ENCODE data around the gene PPP1R12A. TPM values are rescaled to one million over a fixed set of nuclear protein-coding genes. Genes with fewer than 3 reads are reported as not detected.

PPP1R12A gene
- 19.5 TPM for polyA plus RNA-seq (2012; ENCODE audit: insufficient read length, low read depth)

DNA sequence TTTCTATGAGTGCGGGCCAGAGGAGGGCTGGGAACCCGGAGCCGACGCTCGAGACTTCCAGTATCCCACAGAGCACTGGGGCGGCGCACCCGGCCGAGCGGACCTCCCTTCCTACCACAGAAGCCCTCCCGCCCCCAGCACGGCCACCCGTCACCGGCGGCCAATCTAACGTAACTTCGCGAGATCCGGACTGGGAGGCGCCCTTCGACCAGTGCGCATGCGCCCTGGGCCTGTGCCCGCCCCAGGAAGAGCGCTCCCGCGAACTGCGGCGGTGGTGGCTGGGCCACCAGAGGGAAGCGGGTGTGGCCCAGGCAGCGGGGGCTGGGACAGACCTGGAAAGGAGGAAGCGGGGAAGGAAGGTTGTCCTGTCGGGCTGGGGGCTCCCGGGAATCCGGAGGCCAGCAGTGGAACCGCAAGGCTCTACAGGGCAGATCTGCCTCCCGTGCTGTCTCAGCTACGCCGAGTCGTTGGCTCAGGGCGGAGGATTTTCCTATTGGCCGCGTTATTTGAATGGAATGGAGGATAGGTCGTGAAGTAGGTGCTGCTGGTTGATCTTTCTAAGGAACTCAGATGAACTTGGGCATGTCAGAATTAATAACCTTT, at the start of gene PPP1R12A:
Gene PPP1R12A, minus strand, starts transcription at position 77 of the 603 bp plus-strand sequence. CDS start 166 bp downstream, outside the sequence.
- TF ChIP-seq POLR2AphosphoS5 (IDR thresholded peaks at IDR 0.05; ENCODE audit: low read depth, low read length) (peak; percentile 92), SIN3A (IDR thresholded peaks at IDR 0.05; ENCODE audit: borderline replicate concordance, insufficient read depth, low read length) (peak; percentile 13; the same call in 1 of the 2 replicates), FOXP2 (optimal IDR thresholded peaks at IDR 0.05; ENCODE audit: borderline replicate concordance, extremely low read depth, extremely low read length, insufficient read depth) (peak; percentile 60), TAF1 (IDR thresholded peaks at IDR 0.05; ENCODE audit: borderline replicate concordance, insufficient read depth, low read length) (no peak; the same call in 1 of the 2 replicates)
- TF ChIP-seq, protein P1, sequence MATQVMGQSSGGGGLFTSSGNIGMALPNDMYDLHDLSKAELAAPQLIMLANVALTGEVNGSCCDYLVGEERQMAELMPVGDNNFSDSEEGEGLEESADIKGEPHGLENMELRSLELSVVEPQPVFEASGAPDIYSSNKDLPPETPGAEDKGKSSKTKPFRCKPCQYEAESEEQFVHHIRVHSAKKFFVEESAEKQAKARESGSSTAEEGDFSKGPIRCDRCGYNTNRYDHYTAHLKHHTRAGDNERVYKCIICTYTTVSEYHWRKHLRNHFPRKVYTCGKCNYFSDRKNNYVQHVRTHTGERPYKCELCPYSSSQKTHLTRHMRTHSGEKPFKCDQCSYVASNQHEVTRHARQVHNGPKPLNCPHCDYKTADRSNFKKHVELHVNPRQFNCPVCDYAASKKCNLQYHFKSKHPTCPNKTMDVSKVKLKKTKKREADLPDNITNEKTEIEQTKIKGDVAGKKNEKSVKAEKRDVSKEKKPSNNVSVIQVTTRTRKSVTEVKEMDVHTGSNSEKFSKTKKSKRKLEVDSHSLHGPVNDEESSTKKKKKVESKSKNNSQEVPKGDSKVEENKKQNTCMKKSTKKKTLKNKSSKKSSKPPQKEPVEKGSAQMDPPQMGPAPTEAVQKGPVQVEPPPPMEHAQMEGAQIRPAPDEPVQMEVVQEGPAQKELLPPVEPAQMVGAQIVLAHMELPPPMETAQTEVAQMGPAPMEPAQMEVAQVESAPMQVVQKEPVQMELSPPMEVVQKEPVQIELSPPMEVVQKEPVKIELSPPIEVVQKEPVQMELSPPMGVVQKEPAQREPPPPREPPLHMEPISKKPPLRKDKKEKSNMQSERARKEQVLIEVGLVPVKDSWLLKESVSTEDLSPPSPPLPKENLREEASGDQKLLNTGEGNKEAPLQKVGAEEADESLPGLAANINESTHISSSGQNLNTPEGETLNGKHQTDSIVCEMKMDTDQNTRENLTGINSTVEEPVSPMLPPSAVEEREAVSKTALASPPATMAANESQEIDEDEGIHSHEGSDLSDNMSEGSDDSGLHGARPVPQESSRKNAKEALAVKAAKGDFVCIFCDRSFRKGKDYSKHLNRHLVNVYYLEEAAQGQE (IDR thresholded peaks at IDR 0.05; ENCODE audit: insufficient read depth in 1 of 2, low read depth in 2 of 2, low read length in 2 of 2) = 0 out of 4 replicates have a peak, but pooled peaks of 1 of the 2 experiments have one; percentile 16

DNA sequence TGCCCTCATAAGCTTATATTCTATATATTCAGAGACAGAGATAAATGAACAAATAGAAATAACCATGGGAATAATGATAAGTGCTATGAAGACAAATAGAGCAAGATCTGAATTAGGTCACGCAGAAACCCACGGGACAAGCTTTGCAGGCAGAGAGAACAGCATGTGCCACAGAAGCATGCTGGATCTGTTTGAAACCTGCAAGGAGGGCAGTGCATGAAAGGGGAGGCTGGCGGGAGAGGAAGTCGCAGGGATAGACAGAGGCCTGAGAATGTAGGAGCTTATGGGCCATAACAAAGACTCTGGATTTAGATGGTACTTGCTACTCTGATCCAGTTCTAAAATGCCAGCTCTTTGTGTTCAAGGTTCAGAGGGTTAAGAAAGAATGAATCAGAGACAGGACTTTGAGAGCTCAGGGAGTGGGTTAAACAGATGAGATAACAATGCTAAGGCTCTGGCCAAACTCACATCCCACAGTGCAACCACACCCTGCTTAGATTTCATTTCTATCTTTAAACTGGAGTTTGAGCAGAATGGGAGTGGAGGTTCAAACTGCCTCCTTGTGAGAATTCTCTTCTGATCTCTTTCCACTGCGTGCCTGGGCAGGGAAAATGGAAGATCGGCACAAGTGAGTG, 49.2 kb upstream of the PPP1R12A start:
- TF ChIP-seq POLR2AphosphoS5 (IDR thresholded peaks at IDR 0.05; ENCODE audit: low read depth, low read length) (no peak), TAF1 (IDR thresholded peaks at IDR 0.05; ENCODE audit: borderline replicate concordance, insufficient read depth, low read length) (no peak)

DNA sequence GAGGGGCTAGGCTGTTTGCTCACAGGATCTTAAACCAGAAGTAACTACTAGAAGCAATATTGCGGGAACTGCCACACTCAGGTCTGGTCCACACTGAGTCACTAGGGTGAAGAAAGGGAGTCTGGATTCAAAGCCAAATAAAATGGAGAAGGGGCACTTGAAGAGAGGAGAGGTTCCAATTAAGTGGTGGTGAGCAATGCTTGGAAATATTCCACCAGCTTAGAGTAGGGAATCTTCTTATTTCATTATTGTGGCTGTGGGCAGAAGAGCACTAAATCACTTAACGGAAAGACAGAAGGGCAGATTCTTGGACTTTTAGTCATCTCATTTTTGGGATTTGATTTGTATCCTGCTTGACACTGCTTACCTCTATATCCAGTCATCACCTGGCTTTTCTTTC, 48.6 kb upstream of the PPP1R12A start:
- TF ChIP-seq TAF1 (IDR thresholded peaks at IDR 0.05; ENCODE audit: borderline replicate concordance, insufficient read depth, low read length) (no peak), FOXP2 (optimal IDR thresholded peaks at IDR 0.05; ENCODE audit: borderline replicate concordance, extremely low read depth, extremely low read length, insufficient read depth) (no peak), SIN3A (IDR thresholded peaks at IDR 0.05; ENCODE audit: borderline replicate concordance, insufficient read depth, low read length) (no peak), POLR2AphosphoS5 (IDR thresholded peaks at IDR 0.05; ENCODE audit: low read depth, low read length) (no peak)
- TF ChIP-seq, protein P1 (IDR thresholded peaks at IDR 0.05; ENCODE audit: insufficient read depth in 1 of 2, low read depth in 2 of 2, low read length in 2 of 2) = no peak

DNA sequence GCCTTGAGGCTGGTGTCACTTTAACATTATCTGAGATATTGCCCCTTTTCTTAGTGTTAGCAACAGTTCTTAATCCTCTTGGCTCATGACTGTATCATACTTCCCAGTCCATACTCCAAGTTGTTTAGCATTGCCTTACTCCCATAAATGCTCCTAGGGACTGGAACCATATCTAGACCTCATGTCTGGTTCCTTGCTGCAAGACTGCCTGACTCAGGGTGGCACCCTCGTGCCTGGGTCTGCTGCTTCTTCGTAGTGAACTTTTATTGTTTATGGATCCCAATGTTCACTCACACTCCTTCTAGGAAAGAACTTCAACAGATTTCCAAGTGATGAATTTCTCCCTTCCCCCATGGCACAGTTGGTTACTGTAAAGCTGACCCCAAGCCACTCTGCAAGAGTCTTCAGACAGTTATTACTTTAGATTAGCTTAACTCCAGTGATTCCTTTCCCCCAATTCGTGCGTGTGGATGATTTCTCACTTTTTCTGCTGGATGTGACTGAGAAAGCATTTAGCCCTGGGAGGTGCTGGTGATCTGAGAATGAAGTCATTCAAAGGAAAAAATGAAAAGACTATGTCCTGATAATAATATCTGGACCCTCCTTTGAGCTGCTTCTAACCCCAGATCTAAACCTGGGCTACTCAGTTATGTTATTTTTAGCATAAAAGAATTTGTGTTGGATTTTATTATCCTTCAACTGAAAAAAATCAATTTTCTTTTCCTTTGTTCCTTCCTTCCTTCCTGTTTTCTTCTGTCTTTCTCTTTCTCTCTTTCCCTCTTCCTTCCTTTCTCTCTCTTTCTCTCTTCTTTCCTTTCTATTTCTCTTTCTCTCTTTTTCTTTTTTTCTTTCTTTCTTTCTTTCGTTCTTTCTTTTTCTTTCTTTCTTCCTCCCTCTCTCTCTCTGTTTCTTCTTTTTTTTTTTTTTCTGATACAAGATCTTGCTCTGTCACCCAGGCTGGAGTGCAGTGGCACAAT, 47.5 kb upstream of the PPP1R12A start:
- TF ChIP-seq POLR2AphosphoS5 (IDR thresholded peaks at IDR 0.05; ENCODE audit: low read depth, low read length) = no peak
- TF ChIP-seq, protein P1 (IDR thresholded peaks at IDR 0.05; ENCODE audit: insufficient read depth in 1 of 2, low read depth in 2 of 2, low read length in 2 of 2) = no peak
- no peak for TF ChIP-seq FOXP2 (optimal IDR thresholded peaks at IDR 0.05; ENCODE audit: borderline replicate concordance, extremely low read depth, extremely low read length, insufficient read depth)
- TF ChIP-seq SIN3A (IDR thresholded peaks at IDR 0.05; ENCODE audit: borderline replicate concordance, insufficient read depth, low read length) = no peak
- TF ChIP-seq TAF1 (IDR thresholded peaks at IDR 0.05; ENCODE audit: borderline replicate concordance, insufficient read depth, low read length) = no peak

DNA sequence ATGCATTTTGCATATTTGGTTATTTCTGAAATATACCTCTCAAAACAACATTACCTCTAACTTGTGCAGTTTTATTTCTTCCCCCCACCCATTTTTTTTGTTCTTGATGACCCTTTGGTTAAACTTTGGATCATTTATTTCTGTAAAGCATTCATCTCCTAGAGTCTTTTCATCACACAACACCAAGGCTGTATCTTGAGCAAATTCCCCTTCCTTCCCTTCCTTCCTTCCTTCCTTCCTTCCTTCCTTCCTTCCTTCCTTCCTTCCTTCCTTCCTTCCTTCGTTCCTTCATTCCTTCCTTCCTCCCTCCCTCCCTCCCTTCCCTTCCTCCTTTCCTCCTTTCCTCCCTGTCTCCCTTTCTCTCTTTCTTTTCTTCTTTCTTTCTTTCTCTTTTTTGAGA, 43.8 kb upstream of the PPP1R12A start:
- TF ChIP-seq POLR2AphosphoS5 (IDR thresholded peaks at IDR 0.05; ENCODE audit: low read depth, low read length) (no peak), TAF1 (IDR thresholded peaks at IDR 0.05; ENCODE audit: borderline replicate concordance, insufficient read depth, low read length) (no peak)

All from PFSK-1 (cell line).